SK-N-MC (cell line): ENCODE results near the gene LTBP4.
"Not testable (repeated sequence)": the region's sequence is repeated elsewhere in the genome, so short reads cannot be mapped to it uniquely, and the experiment has no call there.

Experiments
- DNase-seq: peaks from one replicate; pipeline ENCODE4 v3.0.0-alpha.2; 2011; ENCODE audit warnings: low read depth, low spot score
- H3K27ac ChIP-seq: fragments of 200-600 bp; sonication (generic); 2 replicates; pipeline ENCODE4 v1.5.1; 2016; ENCODE audit warnings: mixed run types
- H3K36me3 ChIP-seq: fragments of 200-600 bp; sonication (generic); 2 replicates; pipeline ENCODE4 v1.6.1; 2017; ENCODE audit warnings: antibody characterized with exemption, low read length, mixed read lengths; ENCODE audit not compliant: insufficient read depth
- H3K4me3 ChIP-seq: fragments of 200-600 bp; sonication (generic); 2 replicates; pipeline ENCODE4 v1.5.1; 2016
- H3K9ac ChIP-seq: fragments of 200-600 bp; sonication (generic); 2 replicates; pipeline ENCODE4 v1.8.0; 2017; ENCODE audit warnings: mixed run types, mixed read lengths; ENCODE audit not compliant: insufficient read length
- H3K9me3 ChIP-seq: fragments of 200-600 bp; sonication (generic); 2 replicates; pipeline ENCODE4 v1.6.1; 2017; ENCODE audit warnings: low read depth, mild to moderate bottlenecking, antibody characterized with exemption, low read length, moderate library complexity, mixed read lengths
- EZH2 ChIP-seq: fragments of 200-600 bp; sonication (generic); IDR thresholded peaks from one replicate; pipeline ENCODE4 v1.6.1; 2017; ENCODE audit warnings: antibody characterized with exemption
- FOXP2 ChIP-seq: optimal IDR thresholded peaks from 2 replicates; pipeline ENCODE3; 2011; ENCODE audit warnings: mild to moderate bottlenecking, moderate library complexity; ENCODE audit not compliant: insufficient read depth; ENCODE audit errors: extremely low read length, control extremely low read depth
- POLR2AphosphoS5 ChIP-seq: IDR thresholded peaks from 2 replicates; pipeline ENCODE4 v1.6.1; 2012; ENCODE audit warnings: mild to moderate bottlenecking, low read depth, low read length, borderline replicate concordance

Gene LTBP4

GRCh38 chr19:40585241-40585981 lies 15.8 kb upstream of the LTBP4 start:
- no peak for DNase-seq
- no peaks in the 10 kb centered on the region for H3K9me3 ChIP-seq
- no peak for TF ChIP-seq FOXP2
- TF ChIP-seq EZH2 = no peak
- TF ChIP-seq POLR2AphosphoS5 = no peak
- no peak overlapping the region for H3K9ac ChIP-seq
- H3K36me3 ChIP-seq = peaks cover 2% of the 10 kb centered on the region; the same call in 1 of the 2 replicates
- H3K4me3 ChIP-seq = no peak overlapping the region
- H3K27ac ChIP-seq = no peak overlapping the region

- no peak for TF ChIP-seq POLR2AphosphoS5
- H3K27ac ChIP-seq = no peak overlapping the region
- no peak for DNase-seq
- no peaks in the 10 kb centered on the region for H3K9me3 ChIP-seq
- H3K4me3 ChIP-seq = no peak overlapping the region
- H3K9ac ChIP-seq = no peak overlapping the region
- no peaks in the 10 kb centered on the region; the same call in 1 of the 2 replicates for H3K36me3 ChIP-seq
Measured at GRCh38 chr19:40585982-40586422, 15.2 kb upstream of the LTBP4 start.

DNA sequence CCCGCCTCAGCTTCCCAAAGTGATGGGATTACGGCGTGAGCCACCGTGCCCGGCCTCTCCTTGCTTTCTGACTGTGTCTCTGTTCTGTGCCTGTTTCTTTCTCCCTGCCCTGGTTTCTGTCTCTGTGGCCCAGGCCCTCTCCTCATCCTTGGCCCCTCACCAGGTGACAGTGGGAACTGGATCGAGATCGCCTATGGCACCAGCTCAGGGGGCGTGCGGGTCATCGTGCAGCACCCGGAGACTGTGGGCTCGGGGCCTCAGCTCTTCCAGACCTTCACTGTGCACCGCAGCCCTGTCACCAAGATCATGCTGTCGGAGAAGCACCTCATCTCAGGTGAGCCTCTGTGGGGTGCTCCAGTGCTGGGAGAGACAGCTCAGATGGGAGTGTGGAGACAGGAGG lies 14.6 kb upstream of the LTBP4 start:
- Histone ChIP-seq H3K4me3 (no peak overlapping the region), H3K9ac (no peak overlapping the region), H3K27ac (no peak overlapping the region), H3K9me3 (no peaks in the 10 kb centered on the region), H3K36me3 (no peaks in the 10 kb centered on the region; the same call in 1 of the 2 replicates)
- TF ChIP-seq FOXP2 (no peak), EZH2 (no peak), POLR2AphosphoS5 (no peak)
- DNase-seq = no peak

DNA sequence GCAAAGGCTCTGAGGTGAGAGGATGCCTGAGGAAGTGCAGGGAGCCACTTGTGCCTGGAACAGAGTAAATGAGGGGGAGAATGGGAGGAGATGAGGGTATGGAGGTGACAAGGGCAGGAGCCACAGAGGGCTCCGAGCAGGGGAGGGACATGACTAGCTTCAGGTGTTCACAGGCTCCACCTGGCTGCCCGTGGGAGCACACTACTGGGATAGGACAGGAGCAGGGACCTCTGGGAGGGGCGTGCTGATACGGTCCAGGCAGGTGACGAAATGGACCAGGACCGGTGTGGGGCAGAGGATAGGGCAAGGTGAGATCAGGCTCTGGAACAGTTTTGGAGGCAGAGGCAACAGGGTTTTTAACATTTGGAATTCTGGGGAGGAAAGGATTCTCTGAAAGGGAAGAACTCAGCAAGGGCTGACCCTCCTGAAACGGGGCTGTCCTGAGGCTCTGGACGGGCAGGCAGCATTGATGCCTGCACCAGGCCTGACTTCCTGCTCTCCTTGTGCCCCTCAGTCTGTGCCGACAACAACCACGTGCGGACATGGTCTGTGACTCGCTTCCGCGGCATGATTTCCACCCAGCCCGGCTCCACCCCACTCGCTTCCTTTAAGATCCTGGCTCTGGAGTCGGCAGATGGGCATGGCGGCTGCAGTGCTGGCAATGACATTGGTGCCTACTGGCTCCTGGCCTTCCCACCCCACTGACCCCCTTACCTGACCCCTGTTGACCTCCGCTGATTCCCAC lies 12.9 kb upstream of the LTBP4 start:
- no peak overlapping the region for H3K9ac ChIP-seq
- no peak for DNase-seq

DNA sequence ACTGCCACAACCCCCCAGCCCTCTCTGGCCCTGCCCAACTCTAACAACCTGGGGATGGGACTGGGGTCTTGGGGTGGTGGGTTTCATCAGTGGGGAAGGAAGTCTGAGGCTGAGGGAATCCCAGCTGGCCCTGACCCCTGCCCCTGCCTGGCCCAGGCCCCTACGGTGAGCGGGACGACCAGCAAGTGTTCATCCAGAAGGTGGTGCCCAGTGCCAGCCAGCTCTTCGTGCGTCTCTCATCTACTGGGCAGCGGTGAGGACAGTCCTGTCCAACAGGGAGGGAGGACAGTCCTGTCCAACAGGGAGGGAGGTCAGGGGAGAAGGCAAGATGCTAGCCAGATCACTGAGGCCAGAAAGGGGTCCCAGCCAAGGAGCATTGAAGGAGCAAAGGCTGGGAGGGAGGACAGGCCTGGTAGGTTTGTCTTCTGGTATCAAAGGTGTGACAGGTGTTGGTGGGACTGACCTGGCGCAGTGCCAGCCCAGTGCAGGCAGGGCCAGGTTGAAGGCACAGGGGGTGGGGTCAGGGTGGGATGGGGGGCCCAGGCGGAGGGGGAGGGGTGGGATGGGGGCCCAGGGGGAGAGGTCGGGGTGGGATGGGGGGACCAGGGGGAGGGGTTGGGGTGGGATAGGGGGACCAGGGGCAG lies 12.1 kb upstream of the LTBP4 start:
- Histone ChIP-seq H3K27ac (no peak overlapping the region), H3K9me3 (no peaks in the 10 kb centered on the region), H3K36me3 (no peaks in the 10 kb centered on the region; the same call in 1 of the 2 replicates), H3K4me3 (no peak overlapping the region), H3K9ac (no peak overlapping the region)
- no peak for TF ChIP-seq EZH2
- no peak for TF ChIP-seq FOXP2
- no peak for TF ChIP-seq POLR2AphosphoS5
- DNase-seq = no peak

More for the DNA sequence above, 12.9 kb upstream of the LTBP4 start:
- Histone ChIP-seq H3K9me3 (no peaks in the 10 kb centered on the region), H3K36me3 (no peaks in the 10 kb centered on the region; the same call in 1 of the 2 replicates), H3K4me3 (no peak overlapping the region), H3K27ac (no peak overlapping the region)
- TF ChIP-seq EZH2 = no peak
- no peak for TF ChIP-seq POLR2AphosphoS5
- TF ChIP-seq FOXP2 = no peak

DNA sequence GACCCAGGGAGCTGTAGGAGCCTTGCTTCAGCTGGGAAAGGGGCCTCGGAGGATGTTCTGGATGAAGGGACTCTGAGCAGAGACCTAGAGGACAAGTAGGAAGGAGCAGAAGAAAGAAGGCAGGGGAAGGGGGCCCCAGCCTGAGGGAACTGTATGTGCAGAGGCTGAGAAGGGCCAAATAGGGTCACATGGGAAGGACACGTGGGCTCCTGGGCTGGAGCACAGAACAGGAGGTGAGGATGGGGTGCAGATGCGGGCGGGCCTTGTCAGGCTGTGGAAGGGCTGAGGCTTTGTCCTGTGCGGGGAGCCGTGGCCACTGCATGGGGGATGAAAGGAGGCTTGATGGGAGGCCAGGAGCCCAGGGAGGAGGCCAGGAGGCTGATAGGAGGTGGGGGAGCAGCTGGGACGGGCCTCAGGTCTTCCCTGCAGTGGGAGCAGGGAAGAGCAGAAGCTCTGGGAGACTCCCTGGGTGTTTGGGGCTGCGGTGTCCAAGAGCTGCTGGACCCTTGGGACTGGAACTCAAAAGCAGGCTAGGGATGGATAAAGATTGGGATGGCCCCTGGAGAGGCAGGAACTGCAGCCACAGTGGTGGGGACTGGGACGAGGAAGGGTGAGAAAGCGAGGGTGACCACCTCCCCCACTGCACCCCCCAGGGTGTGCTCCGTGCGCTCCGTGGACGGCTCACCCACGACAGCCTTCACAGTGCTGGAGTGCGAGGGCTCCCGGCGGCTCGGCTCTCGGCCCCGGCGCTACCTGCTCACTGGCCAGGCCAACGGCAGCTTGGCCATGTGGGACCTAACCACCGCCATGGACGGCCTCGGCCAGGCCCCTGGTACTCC lies 11.4 kb upstream of the LTBP4 start:
- Histone ChIP-seq H3K4me3 (no peak overlapping the region), H3K9me3 (no peaks in the 10 kb centered on the region), H3K36me3 (no peaks in the 10 kb centered on the region), H3K27ac (no peak overlapping the region), H3K9ac (no peak overlapping the region)
- no peak for TF ChIP-seq POLR2AphosphoS5
- TF ChIP-seq FOXP2 = no peak
- TF ChIP-seq EZH2 = no peak
- DNase-seq = no peak

DNA sequence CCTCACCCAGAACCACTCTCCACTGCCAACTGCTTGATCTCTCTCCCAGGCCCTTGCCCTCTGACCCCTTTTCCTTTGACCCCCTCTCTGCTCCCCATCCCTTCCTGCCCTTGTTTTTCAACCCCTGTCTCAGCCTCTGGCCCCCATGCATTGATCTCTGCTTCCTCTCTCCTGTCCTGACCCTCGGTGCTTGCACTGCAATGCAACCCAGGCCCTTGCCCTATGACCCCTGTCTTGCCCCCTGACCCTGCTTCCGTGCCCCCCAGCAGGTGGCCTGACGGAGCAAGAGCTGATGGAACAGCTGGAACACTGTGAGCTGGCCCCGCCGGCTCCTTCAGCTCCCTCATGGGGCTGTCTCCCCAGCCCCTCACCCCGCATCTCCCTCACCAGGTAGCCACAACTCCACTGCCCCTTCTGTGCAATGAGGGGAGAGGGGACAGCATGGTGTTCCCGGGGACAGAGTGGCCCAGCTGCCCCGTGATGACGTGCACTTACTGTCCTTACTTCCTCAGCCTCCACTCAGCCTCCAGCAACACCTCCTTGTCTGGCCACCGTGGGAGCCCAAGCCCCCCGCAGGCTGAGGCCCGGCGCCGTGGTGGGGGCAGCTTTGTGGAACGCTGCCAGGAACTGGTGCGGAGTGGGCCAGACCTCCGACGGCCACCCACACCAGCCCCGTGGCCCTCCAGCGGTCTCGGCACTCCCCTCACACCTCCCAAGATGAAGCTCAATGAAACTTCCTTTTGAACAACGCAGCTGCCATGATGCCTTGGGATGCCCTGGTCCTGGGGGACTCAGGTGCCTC lies 10.5 kb upstream of the LTBP4 start:
- H3K9ac ChIP-seq = no peak overlapping the region
- no peak for DNase-seq
- no peak for TF ChIP-seq EZH2
- TF ChIP-seq POLR2AphosphoS5 = no peak
- no peak for TF ChIP-seq FOXP2
- no peak overlapping the region for H3K4me3 ChIP-seq
- no peaks in the 10 kb centered on the region for H3K9me3 ChIP-seq
- H3K27ac ChIP-seq = no peak overlapping the region
- H3K36me3 ChIP-seq = no peaks in the 10 kb centered on the region

GRCh38 chr19:40591724-40592123 lies 9.4 kb upstream of the LTBP4 start:
- not testable (repeated sequence) for H3K27ac ChIP-seq, H3K36me3 ChIP-seq, H3K9ac ChIP-seq, H3K4me3 ChIP-seq, DNase-seq, H3K9me3 ChIP-seq
